ENCODE measurements around the gene ISCA2.
"Not testable (repeated sequence)": the region's sequence is repeated elsewhere in the genome, so short reads cannot be mapped to it uniquely, and the experiment has no call there.

ISCA2 gene

GRCh38 chr14:74531006-74531405 lies 37.4 kb downstream of the ISCA2 start:
- TF ChIP-seq, protein P1, sequence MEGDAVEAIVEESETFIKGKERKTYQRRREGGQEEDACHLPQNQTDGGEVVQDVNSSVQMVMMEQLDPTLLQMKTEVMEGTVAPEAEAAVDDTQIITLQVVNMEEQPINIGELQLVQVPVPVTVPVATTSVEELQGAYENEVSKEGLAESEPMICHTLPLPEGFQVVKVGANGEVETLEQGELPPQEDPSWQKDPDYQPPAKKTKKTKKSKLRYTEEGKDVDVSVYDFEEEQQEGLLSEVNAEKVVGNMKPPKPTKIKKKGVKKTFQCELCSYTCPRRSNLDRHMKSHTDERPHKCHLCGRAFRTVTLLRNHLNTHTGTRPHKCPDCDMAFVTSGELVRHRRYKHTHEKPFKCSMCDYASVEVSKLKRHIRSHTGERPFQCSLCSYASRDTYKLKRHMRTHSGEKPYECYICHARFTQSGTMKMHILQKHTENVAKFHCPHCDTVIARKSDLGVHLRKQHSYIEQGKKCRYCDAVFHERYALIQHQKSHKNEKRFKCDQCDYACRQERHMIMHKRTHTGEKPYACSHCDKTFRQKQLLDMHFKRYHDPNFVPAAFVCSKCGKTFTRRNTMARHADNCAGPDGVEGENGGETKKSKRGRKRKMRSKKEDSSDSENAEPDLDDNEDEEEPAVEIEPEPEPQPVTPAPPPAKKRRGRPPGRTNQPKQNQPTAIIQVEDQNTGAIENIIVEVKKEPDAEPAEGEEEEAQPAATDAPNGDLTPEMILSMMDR (IDR thresholded peaks at IDR 0.05; ENCODE audit: low read depth, low read length), result no peak
- H3K4me3 ChIP-seq (ENCODE audit: low read depth, low read length), result no peak overlapping the region

DNA sequence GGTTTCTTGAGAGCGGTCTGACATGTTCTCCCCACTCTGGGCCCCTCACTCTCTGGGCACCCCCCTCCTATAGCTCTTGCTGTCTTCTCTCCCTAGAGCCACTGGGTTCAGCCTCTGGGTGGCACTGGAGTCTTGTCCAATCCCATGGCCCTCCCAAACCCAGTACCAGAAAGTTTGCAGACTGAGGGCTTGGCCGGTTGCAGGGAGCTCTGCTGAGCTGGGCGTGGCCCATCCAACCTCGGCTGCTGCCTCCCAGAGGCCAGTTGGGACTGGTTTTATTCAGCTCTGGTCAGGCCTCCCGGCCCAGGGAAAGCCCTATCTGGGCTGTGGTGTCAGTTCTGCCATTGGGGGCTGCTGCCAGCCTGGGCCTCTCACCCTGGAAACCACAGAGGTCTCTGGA lies 37.9 kb downstream of the ISCA2 start:
- TF ChIP-seq, protein P1 (IDR thresholded peaks at IDR 0.05; ENCODE audit: low read depth, low read length), result 0 out of 2 replicates have a peak, but pooled peaks have one; percentile 12
- no peak overlapping the region for H3K4me3 ChIP-seq (ENCODE audit: low read depth, low read length)

DNA sequence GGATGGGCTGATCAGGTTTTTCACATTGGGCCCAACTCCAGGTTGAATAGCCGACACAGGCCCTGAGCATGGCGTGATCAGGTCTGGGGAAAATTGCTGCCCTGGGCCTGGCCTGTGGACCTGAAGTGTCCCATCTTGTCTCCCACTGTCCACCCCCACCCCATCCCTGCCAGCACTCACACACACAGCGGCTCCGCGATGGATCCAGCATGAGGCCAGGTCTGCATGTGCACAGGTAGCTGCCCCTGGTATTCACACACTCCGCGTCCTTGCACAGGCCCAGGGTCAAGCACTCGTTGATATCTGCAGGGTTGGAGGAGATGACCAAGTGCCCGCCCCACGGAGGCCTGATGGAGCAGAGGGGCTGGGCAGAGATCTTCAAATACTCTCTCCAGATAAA lies 38.7 kb downstream of the ISCA2 start:
- H3K4me3 ChIP-seq (ENCODE audit: low read depth, low read length), result no peak overlapping the region
- TF ChIP-seq, protein P1 (IDR thresholded peaks at IDR 0.05; ENCODE audit: low read depth, low read length), result no peak

GRCh38 chr14:74533576-74533975 lies 40.0 kb downstream of the ISCA2 start:
- TF ChIP-seq, protein P1 (IDR thresholded peaks at IDR 0.05; ENCODE audit: low read depth, low read length), result no peak
- H3K4me3 ChIP-seq (ENCODE audit: low read depth, low read length), result no peak overlapping the region

DNA sequence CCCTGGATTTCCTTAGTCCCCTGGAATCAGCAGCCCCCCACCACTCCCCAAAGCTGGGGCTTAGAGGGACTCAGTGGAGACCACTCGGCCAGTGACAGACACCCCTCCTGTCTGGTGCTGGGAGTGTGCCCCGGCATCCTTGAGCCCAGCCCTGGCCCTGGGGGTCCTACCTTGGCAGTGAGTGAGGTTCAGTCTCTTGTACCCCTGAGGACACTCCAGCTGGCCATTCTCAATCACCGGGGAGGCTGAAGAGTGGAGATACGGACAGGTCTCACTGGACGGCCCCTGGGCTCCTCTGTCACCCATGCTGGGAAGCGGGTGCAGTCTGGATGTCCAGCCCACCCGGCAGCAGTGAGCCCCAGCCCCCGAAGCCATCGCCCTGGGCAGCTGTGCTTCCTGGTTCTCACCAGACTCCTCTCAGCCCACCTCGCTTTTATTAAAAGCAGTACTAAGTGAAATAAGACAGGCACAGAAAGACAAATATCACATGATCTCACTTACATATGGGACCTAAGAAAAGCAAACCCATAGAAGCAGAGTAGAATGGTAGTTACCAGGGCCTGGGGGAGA lies 42.3 kb downstream of the ISCA2 start:
- no peak overlapping the region for H3K4me3 ChIP-seq (ENCODE audit: low read depth, low read length)
- TF ChIP-seq, protein P1 (IDR thresholded peaks at IDR 0.05; ENCODE audit: low read depth, low read length), result no peak

- not testable (repeated sequence) for H3K4me3 ChIP-seq (ENCODE audit: low read depth, low read length)
Measured at GRCh38 chr14:74536336-74536735, 42.8 kb downstream of the ISCA2 start.

GRCh38 chr14:74538411-74539391 lies 45.1 kb downstream of the ISCA2 start:
- TF ChIP-seq, protein P1 (IDR thresholded peaks at IDR 0.05; ENCODE audit: low read depth, low read length), result no peak
- H3K4me3 ChIP-seq (ENCODE audit: low read depth, low read length), result no peak overlapping the region
